Stimulated activated CD8-positive, alpha-beta memory T cell treated with anti-CD3 and anti-CD28 coated beads, Interleukin-15, amount 100 ng/mL, for 24 hours (primary cell): ENCODE data around the gene CRYBG2.
A peak's percentile ranks its signal among the peaks of the same experiment; 100 is the strongest.
"Not testable (repeated sequence)": the region's sequence is repeated elsewhere in the genome, so short reads cannot be mapped to it uniquely, and the experiment has no call there.

Experiments
- DNase-seq: peaks from one replicate; pipeline ENCODE4 v3.0.0-alpha.2; 2020; ENCODE audit warnings: low read depth

Gene CRYBG2

GRCh38 chr1:26321315-26322041 lies 32.5 kb downstream of the CRYBG2 start:
- peak; percentile 88 for DNase-seq

- no peak for DNase-seq
Observed at GRCh38 chr1:26320896-26321295, 33.0 kb downstream of the CRYBG2 start.

GRCh38 chr1:26318338-26319064 lies 35.4 kb downstream of the CRYBG2 start:
- no peak for DNase-seq

DNA sequence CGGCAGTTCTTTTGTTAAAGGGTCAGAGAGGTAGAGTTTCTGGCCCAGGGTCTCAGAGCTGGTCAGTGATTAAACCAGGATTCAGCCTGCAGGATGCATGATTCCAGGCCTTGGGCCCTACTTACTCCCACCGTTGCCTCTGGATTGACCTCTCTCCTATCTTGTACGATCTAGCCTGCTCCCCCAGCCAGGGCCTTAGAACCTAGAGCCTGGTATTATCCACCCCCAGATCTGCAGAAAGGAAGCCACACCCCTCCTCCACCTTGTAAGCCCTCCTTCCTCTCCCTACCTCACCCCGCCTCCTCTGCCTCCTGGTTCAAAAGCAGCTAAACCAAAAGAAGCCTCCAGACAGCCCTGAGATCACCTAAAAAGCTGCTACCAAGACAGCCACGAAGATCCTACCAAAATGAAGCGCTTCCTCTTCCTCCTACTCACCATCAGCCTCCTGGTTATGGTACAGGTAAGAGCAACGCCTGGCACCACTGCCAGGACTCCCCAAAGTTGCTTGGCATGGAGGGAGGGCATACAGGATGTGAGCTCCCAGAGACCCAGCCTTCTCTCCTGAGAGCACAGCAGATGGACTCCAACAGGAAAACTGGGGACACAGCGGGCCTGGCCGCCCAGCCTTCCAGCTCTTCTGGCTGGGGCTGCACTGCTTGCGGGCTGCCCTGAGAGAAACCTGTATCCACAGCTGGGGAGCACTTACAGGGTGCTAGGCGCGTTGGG lies 36.2 kb downstream of the CRYBG2 start, which contains the start of gene CD52:
Gene CD52, plus strand, starts transcription at position 347 of the 726 bp plus-strand sequence. Its CDS starts 60 bp downstream, at position 407.
- DNase-seq, result no peak

DNA sequence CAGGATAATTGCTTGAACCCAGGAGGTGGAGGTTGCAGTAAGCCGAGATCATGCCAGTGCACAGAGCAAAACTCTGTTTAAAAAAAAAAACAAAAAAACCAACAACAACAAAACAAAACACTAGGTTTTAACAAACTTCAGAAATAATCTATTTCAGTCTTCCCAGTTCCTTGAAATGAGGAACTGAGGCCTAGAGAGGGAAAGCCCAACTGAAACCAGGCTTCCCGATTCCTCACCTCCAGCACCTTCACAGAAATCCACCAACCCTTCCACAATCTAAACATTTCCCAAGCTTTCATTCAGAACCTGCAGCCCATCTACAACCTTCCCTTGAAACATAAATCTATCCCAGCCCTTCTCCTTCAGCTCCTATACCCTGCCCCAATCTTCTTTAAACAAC lies 36.8 kb downstream of the CRYBG2 start:
- no peak for DNase-seq

GRCh38 chr1:26315874-26316850 lies 37.8 kb downstream of the CRYBG2 start:
- no peak for DNase-seq

DNA sequence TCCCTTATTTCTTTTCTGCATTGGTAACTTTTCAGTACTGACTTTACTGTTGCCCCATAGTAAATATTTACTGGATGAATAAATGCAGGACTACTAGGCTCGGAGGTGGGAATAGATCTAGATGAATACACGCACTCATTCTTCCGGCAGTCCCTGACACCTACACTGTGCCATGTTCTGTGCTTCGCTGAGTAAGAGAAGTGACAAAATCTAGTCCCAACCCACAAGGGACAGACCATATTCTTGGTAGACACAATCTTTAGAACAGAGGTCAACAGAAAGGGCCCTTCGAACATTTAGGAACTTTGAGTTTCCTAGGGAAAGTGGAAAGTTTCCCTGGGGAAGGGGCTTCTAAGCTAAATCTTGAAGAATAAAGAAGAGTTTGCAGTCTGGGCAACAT lies 39.4 kb downstream of the CRYBG2 start:
- DNase-seq, result no peak

GRCh38 chr1:26307966-26308899 lies 45.7 kb downstream of the CRYBG2 start:
- DNase-seq, result not testable (repeated sequence)

GRCh38 chr1:26307363-26307781 lies 46.6 kb downstream of the CRYBG2 start:
- DNase-seq, result no peak

GRCh38 chr1:26306290-26307229 lies 47.4 kb downstream of the CRYBG2 start, which contains the start of gene UBXN11:
UBXN11 (minus strand) TSS chr1:26306636; CDS start chr1:26302883, 3,753 bp downstream.
- DNase-seq, result peak; percentile 64

- DNase-seq, result no peak
Observed at GRCh38 chr1:26305667-26306289, 48.2 kb downstream of the CRYBG2 start.

- DNase-seq, result no peak
Observed at GRCh38 chr1:26302733-26303405, 51.1 kb downstream of the CRYBG2 start.

DNA sequence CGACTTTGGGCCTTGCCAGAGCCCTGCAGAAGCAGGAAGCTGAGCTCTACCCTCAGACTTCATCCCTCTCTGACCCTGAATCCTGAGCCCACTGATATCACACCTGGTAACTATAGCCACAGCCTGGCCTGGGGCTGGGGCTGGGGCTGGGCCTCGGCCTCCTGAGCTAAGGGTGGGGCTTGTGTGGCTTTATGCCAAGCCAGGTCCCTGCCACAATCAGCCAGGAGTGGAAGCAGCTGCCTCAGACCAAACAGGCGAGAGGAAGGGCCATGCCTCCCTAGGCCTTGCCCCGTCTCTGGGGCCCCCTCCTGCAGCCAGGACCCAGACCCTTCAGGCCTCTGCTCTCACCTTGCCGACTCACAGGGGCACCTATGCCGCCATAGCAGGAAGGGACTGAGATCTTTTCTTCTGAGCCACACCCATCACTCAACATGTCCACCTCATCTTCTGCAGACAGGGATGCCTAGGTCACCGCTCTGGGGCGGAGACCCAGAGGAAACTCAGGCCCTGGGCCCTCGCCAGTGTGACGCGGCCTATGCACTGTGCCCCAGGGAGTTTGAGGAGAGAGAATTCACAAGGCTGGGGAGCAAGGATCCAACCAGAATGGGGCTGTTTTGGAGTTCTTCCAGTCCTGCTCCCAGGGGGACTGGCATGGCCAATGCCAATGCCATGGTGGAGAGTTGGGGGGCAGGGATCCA lies 53.2 kb downstream of the CRYBG2 start:
- no peak for DNase-seq

DNA sequence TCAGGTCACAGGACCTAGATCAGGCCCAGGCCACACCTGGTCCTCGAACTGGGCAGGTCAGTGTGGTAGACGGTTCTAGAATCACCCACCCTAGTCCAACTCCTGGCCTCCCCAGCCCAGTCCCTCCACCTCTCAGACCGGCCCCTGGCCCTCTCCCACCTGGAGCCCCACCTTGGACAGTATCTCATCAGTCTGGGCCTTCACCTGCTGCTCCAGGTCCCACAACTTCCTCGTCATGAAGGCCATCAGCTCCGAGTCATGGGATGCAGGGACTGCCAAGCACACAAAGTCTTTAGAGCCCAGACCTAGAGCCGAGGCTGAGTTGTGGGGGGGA lies 56.2 kb downstream of the CRYBG2 start:
- DNase-seq, result no peak

DNA sequence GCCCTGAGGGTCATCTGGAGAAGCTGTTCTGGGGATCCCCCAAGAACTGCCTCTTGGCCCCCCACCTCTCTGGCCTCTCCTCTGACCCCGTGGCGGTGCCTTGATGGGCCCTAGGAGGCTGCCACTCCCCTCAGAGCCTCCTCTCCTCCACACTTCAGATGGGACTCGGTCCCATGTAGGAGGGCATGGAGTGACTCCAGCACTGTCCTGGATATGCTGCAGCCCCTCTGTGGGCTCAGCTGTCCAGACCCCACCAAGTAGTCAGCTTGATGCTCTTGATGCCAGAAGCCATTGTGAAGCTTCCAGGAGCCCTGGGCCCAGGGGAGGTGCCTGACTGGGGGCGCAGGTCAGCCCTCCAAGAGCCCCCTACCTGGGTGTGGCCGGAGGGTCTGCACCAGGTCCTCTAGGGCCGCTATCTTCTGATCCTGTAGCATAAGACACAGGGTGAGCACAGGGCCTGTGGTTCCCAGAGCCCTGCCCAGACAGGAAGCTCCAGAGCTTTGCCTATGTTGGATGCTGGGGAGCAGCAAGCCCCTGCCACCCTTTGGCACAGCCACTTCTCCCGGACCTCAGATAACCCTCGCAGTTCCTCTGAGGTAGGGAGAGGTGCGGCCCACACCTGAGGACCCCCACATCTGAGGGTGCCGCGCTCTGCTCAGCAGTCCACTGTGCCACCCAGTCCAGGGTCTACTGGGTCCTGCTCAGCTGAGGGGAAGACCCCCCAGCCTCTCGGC lies 56.7 kb downstream of the CRYBG2 start:
- DNase-seq, result no peak

GRCh38 chr1:26296340-26297056 lies 57.4 kb downstream of the CRYBG2 start:
- DNase-seq, result no peak
